GM19328 (cell line): ENCODE results near the gene GALNT1.
"Not testable (repeated sequence)": the region's sequence is repeated elsewhere in the genome, so short reads cannot be mapped to it uniquely, and the experiment has no call there.

ENCODE experiments used
- ATAC-seq: cut with Tn5 transposase; IDR thresholded peaks from one replicate; pipeline ENCODE4 v1.9.1; 2021; ENCODE audit warnings: mild to moderate bottlenecking, moderate library complexity; ENCODE audit not compliant: unreplicated experiment

GALNT1 gene

DNA sequence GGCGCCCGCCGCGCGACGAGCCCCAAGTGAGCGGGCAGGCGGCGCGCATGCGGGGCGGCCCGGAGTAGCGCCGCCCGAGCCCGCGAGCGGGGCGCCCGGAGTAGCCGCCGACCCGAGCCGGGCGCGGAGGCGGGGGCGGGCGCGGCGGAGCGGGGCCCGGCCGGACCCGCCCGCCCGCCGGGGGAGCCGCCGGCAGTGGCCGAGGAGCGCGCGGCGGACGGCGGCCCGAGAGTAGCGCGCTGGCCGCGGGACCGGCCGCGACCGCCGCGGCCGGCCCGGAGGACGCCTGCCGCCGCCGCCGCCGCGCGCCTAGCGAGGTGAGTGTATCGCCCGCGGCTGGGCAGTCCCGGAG is at the start of gene GALNT1:
Gene GALNT1, plus strand, starts transcription at position 195 of the 352 bp plus-strand sequence. CDS start 72,923 bp downstream, outside the sequence.
- ATAC-seq: no peak

DNA sequence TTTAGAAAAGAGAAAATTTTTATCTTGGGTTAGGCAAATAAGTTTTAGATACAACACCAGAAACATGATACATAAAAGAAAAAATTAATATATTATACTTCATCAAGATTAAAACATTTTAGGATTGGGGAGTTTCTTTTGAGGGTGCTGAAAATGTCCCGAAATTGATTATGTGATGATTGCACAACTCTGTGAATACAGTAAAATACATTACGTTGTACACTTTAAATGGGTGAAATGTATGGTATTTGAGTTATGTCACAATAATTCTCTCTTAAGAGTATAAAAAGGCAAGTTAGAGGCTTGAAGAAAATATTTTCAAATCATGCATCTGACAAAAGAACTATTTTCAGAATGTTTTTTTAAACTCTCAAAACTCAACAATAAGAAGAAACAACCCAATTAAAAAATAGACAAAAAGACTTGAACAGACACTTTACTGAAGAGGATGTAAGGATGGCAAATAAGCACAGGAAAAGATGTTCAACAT is 47.6 kb upstream of the GALNT1 start:
- no peak for ATAC-seq

DNA sequence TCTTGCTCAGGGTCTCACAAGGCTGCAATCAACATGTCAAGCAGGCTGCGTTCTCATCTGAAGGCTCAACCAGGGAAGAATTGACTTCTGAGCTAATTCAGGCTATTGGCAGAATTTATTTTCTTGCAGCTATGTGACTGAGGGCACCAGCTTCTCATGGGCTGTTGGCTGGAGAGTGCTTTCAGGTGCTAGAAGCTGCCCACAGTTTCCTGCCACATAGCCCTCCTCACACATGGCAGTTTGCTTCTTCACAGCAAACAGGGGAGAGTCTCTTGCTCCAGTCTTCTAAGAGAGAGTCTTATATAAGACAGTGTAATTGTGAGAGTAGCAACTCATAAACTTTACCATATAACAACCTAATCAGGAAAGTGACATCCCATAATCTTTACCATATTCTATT is 46.2 kb upstream of the GALNT1 start:
- no peak for ATAC-seq

DNA sequence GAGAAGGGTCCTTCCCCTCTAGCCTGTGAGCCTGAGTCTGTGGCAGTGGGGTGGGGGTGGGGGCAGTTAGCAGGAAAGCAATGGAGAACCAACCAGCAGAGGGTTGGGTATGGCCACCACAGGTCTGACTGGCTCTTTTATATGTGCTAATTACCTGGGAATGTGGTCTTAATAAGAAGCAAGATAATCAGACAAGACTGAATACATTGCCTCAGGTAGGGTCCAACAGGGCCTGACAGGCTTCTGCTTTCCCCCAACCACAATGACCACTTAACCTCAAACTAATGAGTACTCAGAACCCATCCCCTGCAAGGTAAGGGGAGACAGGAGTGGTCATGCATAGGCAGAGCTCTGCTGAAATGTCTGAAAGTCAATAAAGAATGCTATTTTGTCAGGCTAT is 39.2 kb upstream of the GALNT1 start:
- no peak for ATAC-seq

DNA sequence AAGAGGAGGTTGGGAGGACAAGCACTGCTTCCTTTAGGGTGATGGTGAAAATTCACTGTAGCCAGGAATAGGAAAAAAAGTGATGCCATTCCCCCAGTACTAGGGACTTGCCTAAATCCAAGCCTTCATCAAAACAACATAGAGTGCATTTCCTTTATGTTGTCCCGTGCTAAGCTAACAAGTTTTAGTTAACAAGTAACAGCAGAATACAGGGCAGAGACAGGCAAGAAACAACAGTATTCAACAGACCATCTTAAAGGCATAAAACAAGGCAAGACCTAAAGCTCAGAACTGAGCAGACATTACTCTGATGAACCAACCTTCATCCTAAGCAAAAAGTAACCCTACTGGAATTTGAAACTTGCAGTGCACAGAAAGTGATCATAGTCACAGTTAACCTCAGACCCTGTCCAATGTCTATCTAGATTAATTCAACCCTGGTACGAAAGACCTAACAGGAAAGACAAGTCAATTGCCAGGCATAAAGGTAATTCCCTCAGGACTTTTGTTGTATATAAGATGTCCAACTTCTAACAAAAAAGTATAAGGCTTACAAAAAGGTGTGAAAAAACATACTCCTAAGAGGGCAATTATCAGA is 34.4 kb upstream of the GALNT1 start:
- no peak for ATAC-seq

DNA sequence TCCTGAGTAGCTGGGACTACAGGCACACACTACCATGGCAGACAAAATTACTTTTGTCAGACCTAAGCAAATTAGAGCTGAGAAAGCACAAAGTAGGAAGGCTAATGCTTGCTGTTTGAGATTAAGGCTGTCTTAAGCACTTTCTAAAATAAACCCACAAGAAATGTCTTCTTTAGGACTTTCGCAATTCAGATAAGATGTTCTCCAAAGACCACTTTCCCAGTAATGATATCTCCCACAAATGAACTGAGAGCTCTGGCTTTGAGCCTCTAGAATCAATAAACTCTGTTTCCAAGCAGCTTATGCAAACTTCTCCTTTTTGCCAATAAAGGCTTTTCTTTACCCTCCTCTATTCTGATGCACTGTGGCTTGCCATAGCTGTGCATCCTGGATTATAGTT is 32.0 kb upstream of the GALNT1 start:
- ATAC-seq: no peak

DNA sequence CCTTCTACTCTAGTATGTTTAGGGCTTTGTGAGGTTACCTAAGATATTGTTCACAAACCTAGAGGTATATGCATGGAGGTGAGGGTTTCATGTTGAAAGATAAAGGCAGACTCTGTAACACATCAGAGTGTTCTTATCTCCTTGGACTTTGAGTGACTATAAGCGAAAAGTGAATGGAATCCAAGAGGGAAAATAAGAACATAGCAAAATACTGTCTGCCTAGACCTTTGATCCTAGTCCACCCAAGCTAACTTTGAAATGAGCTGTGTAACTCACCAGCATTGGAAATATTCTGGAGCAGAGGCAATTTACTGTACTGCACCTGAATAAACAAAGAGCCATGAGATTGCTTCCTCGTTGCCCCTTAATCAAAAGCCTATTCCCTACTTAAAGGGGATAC is 28.2 kb upstream of the GALNT1 start:
- ATAC-seq: no peak

DNA sequence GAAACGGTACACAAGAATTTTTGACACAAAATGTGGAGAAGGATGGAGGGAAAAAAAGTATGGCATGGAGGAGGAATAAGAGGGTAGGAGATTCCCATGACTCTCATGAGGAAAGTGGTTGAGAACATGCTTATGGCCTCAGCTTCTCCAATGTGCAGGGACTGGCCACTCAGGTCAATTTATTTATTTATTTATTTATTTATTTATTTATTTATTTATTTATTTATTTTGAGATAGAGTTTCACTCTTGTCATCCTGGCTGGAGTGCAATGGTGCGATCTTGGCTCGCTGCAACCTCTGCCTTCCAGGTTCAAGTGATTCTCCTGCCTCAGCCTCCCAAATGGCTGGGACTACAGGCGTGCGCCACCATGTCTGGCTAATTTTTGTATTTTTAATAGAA is 26.0 kb upstream of the GALNT1 start:
- not testable (repeated sequence) for ATAC-seq

DNA sequence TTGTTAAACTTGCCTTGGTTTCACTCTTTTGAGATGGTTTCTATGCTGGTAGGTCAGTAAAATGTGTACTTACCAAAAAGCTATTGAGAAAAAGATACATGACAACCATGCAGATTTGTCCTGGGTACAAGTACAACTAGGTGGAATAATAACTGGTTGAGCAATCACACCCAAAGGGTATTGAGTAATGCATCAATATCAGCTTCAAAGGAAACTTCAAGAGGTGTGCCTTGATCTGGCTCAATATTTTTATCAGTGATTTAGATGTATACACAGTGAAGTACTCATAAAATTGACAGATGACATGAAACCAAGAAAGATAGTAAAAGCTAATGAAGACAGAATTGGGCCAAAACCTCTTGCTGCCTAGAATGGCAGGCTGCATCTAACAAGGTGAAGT is 21.7 kb upstream of the GALNT1 start:
- no peak for ATAC-seq

DNA sequence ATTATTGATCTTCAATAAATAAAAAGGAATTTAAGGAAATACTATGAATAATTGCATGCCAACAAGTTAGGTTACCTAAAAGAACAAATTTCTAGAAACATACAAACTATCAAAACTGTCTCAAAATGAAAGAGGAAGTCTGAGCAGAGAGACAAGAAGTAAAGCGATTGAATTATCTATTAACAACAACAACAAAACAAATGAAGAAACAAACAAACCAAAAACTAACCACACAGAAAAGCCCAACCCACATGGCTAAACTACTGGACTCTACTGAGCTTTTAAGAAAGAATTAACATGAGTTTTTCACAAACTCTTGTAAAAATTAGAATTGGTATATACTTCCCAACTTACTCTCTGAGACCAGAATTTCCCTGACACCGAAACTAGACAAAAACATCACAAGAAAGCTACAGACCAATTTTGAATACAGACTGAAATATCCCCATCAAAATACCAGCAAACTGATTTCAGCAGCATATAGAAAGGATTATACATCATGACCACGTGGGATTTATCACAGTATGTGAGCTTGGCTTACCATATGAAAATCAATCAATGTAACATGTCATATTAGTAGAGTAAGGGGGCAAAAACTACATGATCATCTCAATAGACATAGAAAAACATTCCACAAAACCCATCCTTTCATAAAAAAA is 16.6 kb upstream of the GALNT1 start:
- no peak for ATAC-seq

DNA sequence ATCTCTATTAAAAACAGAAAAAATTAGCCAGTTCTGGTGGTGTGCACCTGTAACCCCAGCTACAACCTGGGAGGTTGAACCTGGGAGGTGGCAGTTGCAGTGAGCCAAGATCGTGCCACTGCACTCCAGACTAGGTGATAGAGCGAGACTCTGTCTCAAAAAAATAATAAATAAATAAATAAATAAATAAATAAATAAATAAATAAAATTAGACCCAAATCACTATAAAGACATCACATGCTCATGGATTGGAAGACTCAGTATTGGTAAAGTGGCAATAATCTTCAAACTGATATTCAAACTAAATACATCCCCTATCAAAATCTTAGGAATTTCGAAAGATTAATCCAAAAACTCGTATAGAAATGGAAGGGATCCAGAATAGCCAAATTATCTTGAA is 15.5 kb upstream of the GALNT1 start:
- ATAC-seq: no peak

DNA sequence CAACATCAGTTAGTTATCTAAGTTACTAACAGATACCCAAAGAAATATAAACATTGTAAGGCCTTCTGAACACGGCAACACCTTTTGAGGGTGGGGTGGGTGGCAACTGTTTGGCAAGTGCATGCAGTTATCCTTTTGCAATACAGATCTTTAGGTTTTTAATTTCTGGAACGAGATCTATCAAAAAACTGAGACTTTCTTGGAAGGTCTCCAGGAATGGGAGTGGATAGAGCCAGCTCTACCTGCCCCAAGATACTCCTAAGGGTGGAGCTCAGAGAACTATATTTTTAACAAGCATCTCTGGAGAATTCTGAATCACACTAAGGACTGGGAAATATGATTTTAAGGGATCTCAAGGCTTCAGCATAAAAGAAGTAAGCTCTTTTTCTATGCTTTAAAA is 11.4 kb upstream of the GALNT1 start:
- no peak for ATAC-seq

DNA sequence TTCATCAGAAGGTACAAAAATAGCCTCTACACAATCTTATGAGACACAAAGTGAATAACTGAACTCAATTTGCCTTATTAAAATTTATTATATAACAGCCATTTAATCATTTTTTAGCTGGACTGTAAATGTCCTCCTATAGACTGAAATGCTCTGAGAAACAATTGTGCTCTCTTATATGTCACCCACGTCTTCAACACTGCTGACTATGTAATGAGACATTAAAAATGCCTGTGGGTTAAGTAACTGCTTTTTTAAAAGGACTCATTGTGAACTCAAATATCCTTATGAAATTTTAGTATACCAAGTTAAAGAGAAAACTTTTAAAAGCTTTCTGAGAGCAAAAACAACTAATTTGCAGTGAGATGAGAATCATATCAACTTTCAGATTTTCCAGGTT is 10.4 kb upstream of the GALNT1 start:
- ATAC-seq: no peak

DNA sequence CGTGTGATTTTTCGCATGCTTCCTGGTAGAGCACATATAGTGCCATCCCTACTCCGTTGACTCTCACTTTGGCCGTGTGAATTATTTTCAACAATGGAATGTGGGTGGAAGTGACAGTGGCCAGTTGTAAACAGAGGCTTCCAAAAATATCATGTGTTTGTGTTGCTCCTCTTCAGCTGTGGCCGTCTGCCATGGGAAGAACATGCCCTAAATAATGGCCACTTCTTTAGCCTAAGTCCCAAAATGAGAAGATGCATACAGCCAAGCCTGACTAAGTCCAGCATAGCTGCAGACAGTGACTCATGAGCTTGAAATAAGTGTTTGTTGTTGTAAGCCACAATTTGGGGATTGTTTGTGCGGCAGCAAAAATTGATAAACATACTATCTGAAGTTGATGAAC is 8.9 kb upstream of the GALNT1 start:
- no peak for ATAC-seq

DNA sequence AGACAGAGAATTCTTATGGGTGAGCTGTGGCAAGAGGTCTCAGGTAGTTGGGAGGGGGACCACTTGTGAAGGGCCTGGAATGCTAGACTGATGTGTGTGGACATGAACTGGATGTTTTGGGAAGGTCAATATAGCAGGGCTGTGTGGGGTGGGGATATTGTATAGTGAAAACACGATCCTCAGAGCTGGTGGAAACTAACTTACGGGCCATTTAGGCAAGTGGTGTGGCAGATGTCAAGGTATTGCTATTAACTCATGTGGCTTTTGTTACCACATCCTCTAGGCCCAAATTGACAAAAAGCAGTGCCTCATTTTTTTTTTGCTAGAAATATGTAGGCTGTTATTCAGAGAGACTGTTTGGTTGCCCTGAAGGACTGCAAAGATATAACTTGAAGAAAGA is 8.0 kb upstream of the GALNT1 start:
- ATAC-seq: no peak

DNA sequence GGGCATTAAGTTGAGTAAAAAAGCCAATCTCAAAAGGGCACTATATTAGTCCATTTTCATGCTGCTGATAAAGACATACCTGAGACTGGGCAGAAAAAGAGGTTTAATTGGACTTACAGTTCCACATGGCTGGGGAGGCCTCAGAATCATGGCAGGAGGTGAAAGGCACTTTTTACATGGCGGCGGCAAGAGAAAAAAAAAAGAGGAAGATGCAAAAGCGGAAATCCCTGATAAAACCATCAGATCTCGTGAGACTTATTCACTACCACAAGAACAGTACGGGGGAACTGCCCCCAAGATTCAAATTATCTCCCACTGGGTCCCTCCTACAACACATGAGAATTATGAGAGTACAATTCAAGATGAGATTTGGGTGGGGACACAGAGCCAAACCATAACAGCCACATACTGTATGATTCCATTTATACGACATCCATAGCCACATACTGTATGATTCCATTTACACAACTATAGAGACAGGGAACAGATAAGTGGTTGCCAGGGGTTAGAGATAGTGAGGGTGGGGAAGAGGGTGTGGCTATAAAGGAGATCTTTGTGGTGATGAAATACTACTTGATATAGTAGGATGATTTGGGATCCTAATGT is 5.2 kb upstream of the GALNT1 start:
- not testable (repeated sequence) for ATAC-seq

DNA sequence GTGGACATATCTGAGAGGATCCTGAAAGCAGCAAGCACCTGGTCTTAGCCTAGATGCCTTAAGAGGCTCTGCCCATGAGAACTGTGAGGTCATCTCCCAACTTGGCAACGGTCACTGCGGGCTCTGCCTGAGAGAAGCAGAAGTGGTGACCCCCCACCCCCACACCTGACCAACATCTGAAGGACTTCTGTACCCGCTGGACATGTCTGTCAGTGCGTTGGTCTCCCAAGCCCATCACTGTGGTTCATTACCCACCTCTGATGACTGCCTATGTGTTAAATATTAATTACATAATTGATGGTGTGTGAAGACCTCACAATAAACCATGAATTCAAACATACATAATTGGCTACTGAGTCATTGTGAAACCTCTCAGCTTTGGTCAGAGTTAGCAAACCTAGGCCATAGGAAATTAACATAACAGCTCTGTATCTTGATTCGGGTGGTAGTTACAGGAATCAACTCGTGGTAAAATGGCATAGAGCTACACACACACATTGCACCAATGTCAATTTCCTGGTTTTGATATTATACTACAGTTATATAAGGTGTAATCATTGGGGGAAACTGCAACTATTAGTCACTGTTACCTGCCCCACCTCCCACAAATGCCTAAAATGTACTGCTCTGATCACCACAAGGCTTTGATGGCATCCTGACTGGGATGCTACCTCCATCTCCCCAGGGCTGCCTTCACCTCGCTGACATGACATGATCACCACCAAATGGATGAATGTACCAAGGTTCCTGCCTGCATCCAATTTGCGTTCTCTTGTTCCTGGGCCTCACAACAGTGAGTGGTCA is 4.3 kb upstream of the GALNT1 start:
- peak; percentile 34 for ATAC-seq

DNA sequence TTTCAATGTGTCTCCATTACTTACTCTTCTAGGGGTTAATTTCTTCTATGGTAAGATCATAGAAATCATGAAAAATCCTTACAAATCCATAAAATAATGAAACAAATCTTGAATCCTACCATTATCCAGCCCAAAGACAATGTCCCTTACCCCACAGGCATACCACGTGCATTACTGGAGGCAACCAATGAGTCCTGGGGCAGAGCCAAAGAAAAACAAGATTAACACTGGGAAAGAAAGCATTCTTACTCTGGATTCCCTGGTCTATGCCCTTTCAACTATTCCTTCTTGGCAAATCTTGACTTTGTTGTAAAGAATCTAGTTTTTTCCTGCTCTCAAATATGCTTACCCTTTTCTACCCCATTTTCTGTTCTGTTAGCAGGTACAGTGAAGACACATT is 3.1 kb upstream of the GALNT1 start:
- no peak for ATAC-seq

DNA sequence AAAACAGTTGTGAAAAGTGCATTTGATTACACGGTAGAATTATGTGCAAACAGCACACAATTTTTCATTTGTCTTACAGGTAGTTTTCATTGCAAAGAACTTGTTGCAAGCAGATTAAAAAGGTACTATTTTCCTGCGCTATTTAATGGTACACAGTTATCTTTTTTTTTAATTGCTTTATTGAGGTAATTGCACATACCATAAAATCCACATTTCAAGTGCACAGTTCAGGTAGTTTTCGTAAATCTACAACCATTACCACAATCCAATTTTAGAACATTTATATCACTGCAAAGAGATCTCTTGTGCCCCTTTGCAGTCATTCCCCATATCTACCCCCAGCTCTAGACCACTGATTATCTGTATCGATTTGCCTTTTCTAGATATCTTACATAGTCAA is 2.6 kb upstream of the GALNT1 start:
- ATAC-seq: no peak

DNA sequence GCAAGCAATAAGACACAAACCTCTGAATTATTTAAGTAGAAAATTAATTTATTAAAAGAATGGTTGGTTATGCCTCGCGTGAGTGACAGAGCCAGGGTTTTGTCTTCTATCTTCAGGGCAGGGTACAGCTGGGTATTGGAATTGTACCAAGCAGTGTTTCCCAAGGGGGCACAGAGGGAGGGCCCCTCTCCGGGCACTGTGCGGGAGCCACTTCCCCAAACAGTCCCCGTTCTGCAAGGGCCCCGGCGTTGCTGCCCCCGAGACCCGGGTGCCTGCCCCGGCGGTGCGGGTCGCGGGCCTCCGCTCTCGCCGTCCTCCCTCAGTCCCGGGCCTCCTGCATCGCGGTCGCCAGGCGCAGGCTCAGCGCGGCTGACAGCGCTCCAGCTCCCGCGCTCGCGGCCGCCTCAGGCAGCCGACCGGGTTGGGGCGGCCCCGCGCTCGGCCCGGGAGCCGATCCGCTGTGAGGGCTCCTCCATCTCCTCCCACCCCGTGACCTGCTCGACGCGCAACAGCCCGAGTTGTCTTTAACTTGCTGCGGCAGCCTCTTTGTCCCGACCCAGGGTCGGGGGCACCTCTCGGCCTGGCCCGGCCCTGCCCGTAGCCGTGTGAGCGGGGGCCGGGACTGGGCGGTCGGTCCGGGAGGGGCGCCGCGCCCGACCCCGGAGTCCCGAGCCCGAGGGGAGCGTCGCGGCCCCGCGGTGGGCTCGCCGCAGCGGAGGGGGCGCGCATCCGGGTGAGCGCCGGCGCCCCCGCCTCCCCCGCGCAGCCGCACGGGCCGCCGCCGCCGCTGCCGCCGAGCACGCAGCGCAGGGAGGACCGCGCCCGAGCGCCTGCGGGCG is 620 bp upstream of the GALNT1 start:
- peak; percentile 50 for ATAC-seq
